Right lobe of liver (tissue), 6 donors: ENCODE data around the gene CPXM2. TPM values are rescaled to one million over a fixed set of nuclear protein-coding genes. Genes with fewer than 3 reads are reported as not detected.

Source experiments
- ATAC-seq, 4 donors: fragments of 200-7000 bp; cut with Tn5 transposase; one replicate each; pipeline ENCODE4 v1.9.1; 2020; ENCODE audit warnings: mild to moderate bottlenecking in 4 of 4, moderate library complexity in 4 of 4
- DNase-seq, 3 donors: peaks; one replicate each; pipeline ENCODE4 v3.0.0-alpha.2; 2020
- H3K27ac ChIP-seq, 3 donors: fragments of 200-600 bp; one replicate each; pipeline ENCODE4 v1.8.0; 2022
- H3K27me3 ChIP-seq, 2 donors: fragments of 200-600 bp; one replicate each; pipeline ENCODE4 v1.8.0; 2022
- H3K36me3 ChIP-seq, 4 donors: fragments of 200-600 bp; sonication (generic) in 1 of 4; one replicate each; pipeline versions ENCODE4 v1.5.1 to v1.8.0; 2017 to 2022; ENCODE audit warnings: control low read depth in 1 of 4
- H3K4me1 ChIP-seq, 4 donors: fragments of 200-600 bp; sonication (generic) in 1 of 4; one replicate each; pipeline versions ENCODE4 v1.5.1 to v1.8.0; 2017 to 2022; ENCODE audit warnings: control low read depth in 1 of 4
- H3K4me3 ChIP-seq, 3 donors: fragments of 200-600 bp; one replicate each; pipeline ENCODE4 v1.8.0; 2022
- H3K9me3 ChIP-seq, 4 donors: fragments of 200-600 bp; sonication (generic) in 1 of 4; one replicate each; pipeline versions ENCODE4 v1.5.1 to v1.8.0; 2017 to 2022; ENCODE audit warnings: control low read depth in 1 of 4
- CTCF ChIP-seq, 4 donors: fragments of 200-600 bp in 3 of 4; fragments of 450-650 bp in 1 of 4; IDR thresholded peaks; one replicate each; pipeline versions ENCODE4 v1.5.1 to v1.8.0; 2016 to 2022; ENCODE audit warnings: antibody characterized with exemption in 4 of 4, mild to moderate bottlenecking in 2 of 4
- POLR2A ChIP-seq: fragments of 450-650 bp; IDR thresholded peaks from one replicate; pipeline ENCODE4 v1.6.1; 2017; ENCODE audit warnings: antibody characterized with exemption, mild to moderate bottlenecking
- WGBS: methylation state at CpG from one replicate; pipeline ENCODE4 v1.1.6; 2018; ENCODE audit warnings: low coverage, low lambda C conversion rate; ENCODE audit not compliant: insufficient coverage; ENCODE audit errors: missing lambda C conversion rate; 5-methylcytosine and 5-hydroxymethylcytosine counted together
- intact Hi-C, 2 donors: fragments of 100-400 bp; cut with DNase I; formaldehyde crosslinking; loops; one replicate each; pipeline versions ENCODE4 v1.11.2 to v1.14.1; 2022
- total RNA-seq, 6 experiments: library from RNA; depleted of rRNA in 2 of 6; stranded (reverse); fragments of >200 nt in 2 of 6; fragmentation: NEBNext Ultra II Directional in 3 of 6; extraction: Animal tissue kit (Norgen Biotek cat#: 25700) in 3 of 6; gene quantifications; one replicate each; pipeline versions ENCODE4 v1.1.0 to v1.2.4, GENCODE V29; 2016 to 2023
- donor health status: DM: no; HTN: yes; CAD: no.
- donor health status: DM: no; HTN: no; CAD: no.
- donor health status: DM: no; HTN: no; CAD: no.
- donor health status: DM: no; HTN: yes; CAD: no.
- donor health status: DM: no; HTN: yes; CAD: no.

Gene CPXM2
- total RNA-seq, 6 experiments from 2014 or later = 0.29 to 2.6 (median 0.69) TPM

- H3K4me3 ChIP-seq = no peak overlapping the region
- no peaks in the 10 kb centered on the region for H3K9me3 ChIP-seq
- no peak for DNase-seq
- no peaks in the 10 kb centered on the region for H3K4me1 ChIP-seq
- intact Hi-C loops = no loop called here
- H3K27me3 ChIP-seq = no peaks in the 10 kb centered on the region
- H3K27ac ChIP-seq = no peak overlapping the region
- no peaks in the 10 kb centered on the region for H3K36me3 ChIP-seq
- WGBS = 40% methylated on average over 1 of the region's 8 CpGs
- TF ChIP-seq CTCF (IDR thresholded peaks at IDR 0.05) = no peak
- TF ChIP-seq POLR2A = no peak
- ATAC-seq = no peak
Observed at GRCh38 chr10:123893651-123894050, 2.0 kb upstream of the CPXM2 start.

GRCh38 chr10:123890756-123891143, 857 bp downstream of the CPXM2 start:
- Histone ChIP-seq H3K4me3 (peak overlapping the region in 1 of 3 donors; percentile 23), H3K9me3 (no peaks in the 10 kb centered on the region), H3K27ac (no peak overlapping the region), H3K27me3 (no peaks in the 10 kb centered on the region), H3K36me3 (no peaks in the 10 kb centered on the region), H3K4me1 (no peaks in the 10 kb centered on the region)
- intact Hi-C loops = no loop called here
- no peak for DNase-seq
- TF ChIP-seq CTCF (IDR thresholded peaks at IDR 0.05) = no peak
- no peak for TF ChIP-seq POLR2A
- WGBS = 58% methylated on average over 6 of the region's 6 CpGs
- ATAC-seq = no peak

GRCh38 chr10:123890226-123890625, 1.4 kb downstream of the CPXM2 start:
- Histone ChIP-seq H3K9me3 (no peaks in the 10 kb centered on the region), H3K27me3 (no peaks in the 10 kb centered on the region), H3K27ac (no peak overlapping the region), H3K36me3 (no peaks in the 10 kb centered on the region), H3K4me1 (no peaks in the 10 kb centered on the region), H3K4me3 (no peak overlapping the region)
- DNase-seq = no peak
- intact Hi-C loops = no loop called here
- 80% methylated on average over 4 of the region's 8 CpGs for WGBS
- no peak for TF ChIP-seq POLR2A
- TF ChIP-seq CTCF (IDR thresholded peaks at IDR 0.05) = no peak
- no peak for ATAC-seq

- 63% methylated on average over 4 of the region's 4 CpGs for WGBS
- Histone ChIP-seq H3K27me3 (no peaks in the 10 kb centered on the region), H3K36me3 (no peaks in the 10 kb centered on the region), H3K27ac (no peak overlapping the region), H3K4me3 (no peak overlapping the region), H3K9me3 (no peaks in the 10 kb centered on the region), H3K4me1 (no peaks in the 10 kb centered on the region)
- DNase-seq = no peak
- intact Hi-C loops = no loop called here
- TF ChIP-seq POLR2A = no peak
- TF ChIP-seq CTCF (IDR thresholded peaks at IDR 0.05) = no peak
- ATAC-seq = no peak
Observed at GRCh38 chr10:123889821-123890220, 1.8 kb downstream of the CPXM2 start.

- Histone ChIP-seq H3K4me1 (no peaks in the 10 kb centered on the region), H3K27ac (no peak overlapping the region), H3K4me3 (no peak overlapping the region), H3K27me3 (no peaks in the 10 kb centered on the region), H3K36me3 (no peaks in the 10 kb centered on the region), H3K9me3 (no peaks in the 10 kb centered on the region)
- ATAC-seq (no peak), DNase-seq (no peak)
- no peak for TF ChIP-seq CTCF (IDR thresholded peaks at IDR 0.05)
- no peak for TF ChIP-seq POLR2A
- no CpG with 5 or more reads among the region's 5 CpGs for WGBS
- intact Hi-C loops = no loop called here
Observed at GRCh38 chr10:123888751-123889150, 2.9 kb downstream of the CPXM2 start.
